GM12878 (cell line): ENCODE measurements around the gene MAD1L1.

Experiments
- ASH2L ChIP-seq: fragments of 300-600, 200-600 bp; sonication (generic); IDR thresholded peaks from 2 replicates; pipeline ENCODE4 v1.6.1; 2017; ENCODE audit warnings: low read depth, mild to moderate bottlenecking, borderline replicate concordance
- FOXM1 ChIP-seq: IDR thresholded peaks from 2 replicates; pipeline ENCODE4 v1.6.1; 2012; ENCODE audit warnings: low read depth, mild to moderate bottlenecking, inconsistent platforms, low read length, moderate library complexity
- HCFC1 ChIP-seq: fragments of 150-350 bp; IDR thresholded peaks from 2 replicates; pipeline ENCODE4 v1.6.1; 2014; ENCODE audit warnings: low read length
- POLR2A ChIP-seq: IDR thresholded peaks from 2 replicates; pipeline ENCODE4 v1.6.1; 2011; ENCODE audit warnings: low read depth, mild to moderate bottlenecking, low read length
- POLR2AphosphoS5 ChIP-seq: IDR thresholded peaks from 2 replicates; pipeline ENCODE4 v1.6.1; 2011; ENCODE audit warnings: mild to moderate bottlenecking, low read length, inconsistent platforms
- TF ChIP-seq, protein P1 (sequence below), 3 experiments: IDR thresholded peaks in 2 of 3; conservative IDR thresholded peaks in 1 of 3; 2 replicates each; pipeline ENCODE4 v1.5.1; 2011; ENCODE audit warnings: low read depth in 3 of 3, low read length in 3 of 3, mild to moderate bottlenecking in 3 of 3, control low read depth in 2 of 3, moderate library complexity in 2 of 3, inconsistent platforms in 1 of 3, mixed read lengths in 1 of 3; ENCODE audit not compliant: control insufficient read depth in 2 of 3, insufficient read depth in 1 of 3; ENCODE audit errors: extremely low read depth in 1 of 3

GRCh38 chr7:2150445-2150815, 82.3 kb downstream of the MAD1L1 start:
- TF ChIP-seq, protein P1, sequence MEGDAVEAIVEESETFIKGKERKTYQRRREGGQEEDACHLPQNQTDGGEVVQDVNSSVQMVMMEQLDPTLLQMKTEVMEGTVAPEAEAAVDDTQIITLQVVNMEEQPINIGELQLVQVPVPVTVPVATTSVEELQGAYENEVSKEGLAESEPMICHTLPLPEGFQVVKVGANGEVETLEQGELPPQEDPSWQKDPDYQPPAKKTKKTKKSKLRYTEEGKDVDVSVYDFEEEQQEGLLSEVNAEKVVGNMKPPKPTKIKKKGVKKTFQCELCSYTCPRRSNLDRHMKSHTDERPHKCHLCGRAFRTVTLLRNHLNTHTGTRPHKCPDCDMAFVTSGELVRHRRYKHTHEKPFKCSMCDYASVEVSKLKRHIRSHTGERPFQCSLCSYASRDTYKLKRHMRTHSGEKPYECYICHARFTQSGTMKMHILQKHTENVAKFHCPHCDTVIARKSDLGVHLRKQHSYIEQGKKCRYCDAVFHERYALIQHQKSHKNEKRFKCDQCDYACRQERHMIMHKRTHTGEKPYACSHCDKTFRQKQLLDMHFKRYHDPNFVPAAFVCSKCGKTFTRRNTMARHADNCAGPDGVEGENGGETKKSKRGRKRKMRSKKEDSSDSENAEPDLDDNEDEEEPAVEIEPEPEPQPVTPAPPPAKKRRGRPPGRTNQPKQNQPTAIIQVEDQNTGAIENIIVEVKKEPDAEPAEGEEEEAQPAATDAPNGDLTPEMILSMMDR (IDR thresholded peaks at IDR 0.05 in 2 of 3, conservative IDR thresholded peaks at IDR 0.05 in 1 of 3; ENCODE audit: control insufficient read depth in 2 of 3, extremely low read depth in 1 of 3, insufficient read depth in 1 of 3, low read depth in 3 of 3, low read length in 3 of 3): no peak
- TF ChIP-seq ASH2L (no peak), HCFC1 (no peak), FOXM1 (no peak), POLR2AphosphoS5 (no peak), POLR2A (no peak)
